Measurements from ENCODE around the gene TPM1.
"Not testable (repeated sequence)": the region's sequence is repeated elsewhere in the genome, so short reads cannot be mapped to it uniquely, and the experiment has no call there.

TPM1 gene

DNA sequence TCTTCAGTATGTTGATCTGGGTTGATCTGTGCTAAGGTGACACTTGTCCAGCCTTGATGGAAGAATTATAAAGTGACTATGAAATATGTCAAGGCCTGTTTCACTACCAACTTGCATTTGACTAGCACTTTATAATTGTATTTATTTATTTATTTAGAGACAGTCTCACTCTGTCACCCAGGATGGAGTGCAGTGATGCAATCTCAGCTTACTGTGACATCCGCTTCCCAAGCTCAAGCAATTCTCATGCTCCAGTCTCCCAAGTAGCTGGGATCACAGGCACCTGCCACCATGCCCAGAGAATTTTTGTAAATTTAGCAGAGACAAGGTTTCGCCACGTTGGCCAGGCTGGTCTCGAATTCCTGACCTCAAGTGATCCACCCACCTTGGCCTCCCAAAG, 53.6 kb downstream of the TPM1 start:
- Histone ChIP-seq H3K9ac (ENCODE audit: low read length) (no peak overlapping the region), H2AFZ (ENCODE audit: low read depth, low read length, severe bottlenecking) (no peak overlapping the region), H3K9me3 (ENCODE audit: insufficient read depth, low read length) (no peaks in the 10 kb centered on the region), H3F3A (ENCODE audit: insufficient read depth) (no peaks in the 10 kb centered on the region), H3K9me2 (replicated peaks; ENCODE audit: insufficient read depth, low read length) (no peaks in the 10 kb centered on the region), H3K79me2 (ENCODE audit: insufficient read depth, low read length) (no peaks in the 10 kb centered on the region), H3K27ac (ENCODE audit: low read depth, low read length) (no peak overlapping the region), H3K4me3 (ENCODE audit: insufficient read depth, low read length, poor library complexity, severe bottlenecking) (no peak overlapping the region), H3K4me2 (ENCODE audit: low read depth, low read length, poor library complexity, severe bottlenecking) (no peak overlapping the region), H4K20me1 (ENCODE audit: low read depth, low read length) (no peaks in the 10 kb centered on the region), H3K27me3 (ENCODE audit: low read length) (no peaks in the 10 kb centered on the region), H3K36me3 (ENCODE audit: low read length) (no peaks in the 10 kb centered on the region)
- no peak for TF ChIP-seq EZH2phosphoT487 (conservative IDR thresholded peaks at IDR 0.05; ENCODE audit: low read length)
- TF ChIP-seq, protein P1, sequence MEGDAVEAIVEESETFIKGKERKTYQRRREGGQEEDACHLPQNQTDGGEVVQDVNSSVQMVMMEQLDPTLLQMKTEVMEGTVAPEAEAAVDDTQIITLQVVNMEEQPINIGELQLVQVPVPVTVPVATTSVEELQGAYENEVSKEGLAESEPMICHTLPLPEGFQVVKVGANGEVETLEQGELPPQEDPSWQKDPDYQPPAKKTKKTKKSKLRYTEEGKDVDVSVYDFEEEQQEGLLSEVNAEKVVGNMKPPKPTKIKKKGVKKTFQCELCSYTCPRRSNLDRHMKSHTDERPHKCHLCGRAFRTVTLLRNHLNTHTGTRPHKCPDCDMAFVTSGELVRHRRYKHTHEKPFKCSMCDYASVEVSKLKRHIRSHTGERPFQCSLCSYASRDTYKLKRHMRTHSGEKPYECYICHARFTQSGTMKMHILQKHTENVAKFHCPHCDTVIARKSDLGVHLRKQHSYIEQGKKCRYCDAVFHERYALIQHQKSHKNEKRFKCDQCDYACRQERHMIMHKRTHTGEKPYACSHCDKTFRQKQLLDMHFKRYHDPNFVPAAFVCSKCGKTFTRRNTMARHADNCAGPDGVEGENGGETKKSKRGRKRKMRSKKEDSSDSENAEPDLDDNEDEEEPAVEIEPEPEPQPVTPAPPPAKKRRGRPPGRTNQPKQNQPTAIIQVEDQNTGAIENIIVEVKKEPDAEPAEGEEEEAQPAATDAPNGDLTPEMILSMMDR (IDR thresholded peaks at IDR 0.05; ENCODE audit: insufficient read depth, low read length, poor library complexity, severe bottlenecking): no peak

DNA sequence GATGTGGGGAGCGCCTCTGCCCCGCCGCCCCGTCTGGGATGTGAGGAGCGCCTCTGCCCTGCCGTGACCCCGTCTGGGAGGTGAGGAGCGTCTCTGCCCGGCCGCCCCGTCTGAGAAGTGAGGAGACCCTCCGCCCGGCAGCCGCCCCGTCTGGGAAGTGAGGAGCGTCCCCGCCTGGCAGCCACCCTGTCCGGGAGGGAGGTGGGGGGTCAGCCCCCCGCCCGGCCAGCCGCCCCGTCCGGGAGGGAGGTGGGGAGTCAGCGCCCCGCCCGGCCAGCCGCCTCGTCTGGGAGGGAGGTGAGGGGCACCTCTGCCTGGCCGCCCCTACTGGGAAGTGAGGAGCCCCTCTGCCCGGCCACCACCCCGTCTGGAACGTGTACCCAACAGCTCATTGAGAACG, 56.4 kb downstream of the TPM1 start:
- H3K27me3 ChIP-seq (ENCODE audit: low read length); H3F3A ChIP-seq (ENCODE audit: insufficient read depth); H3K36me3 ChIP-seq (ENCODE audit: low read length); H4K20me1 ChIP-seq (ENCODE audit: low read depth, low read length); H3K9me2 ChIP-seq (replicated peaks; ENCODE audit: insufficient read depth, low read length); H3K27ac ChIP-seq (ENCODE audit: low read depth, low read length); H3K79me2 ChIP-seq (ENCODE audit: insufficient read depth, low read length); H3K9ac ChIP-seq (ENCODE audit: low read length); H3K4me3 ChIP-seq (ENCODE audit: insufficient read depth, low read length, poor library complexity, severe bottlenecking); H2AFZ ChIP-seq (ENCODE audit: low read depth, low read length, severe bottlenecking); H3K4me2 ChIP-seq (ENCODE audit: low read depth, low read length, poor library complexity, severe bottlenecking); H3K9me3 ChIP-seq (ENCODE audit: insufficient read depth, low read length): not testable (repeated sequence)

DNA sequence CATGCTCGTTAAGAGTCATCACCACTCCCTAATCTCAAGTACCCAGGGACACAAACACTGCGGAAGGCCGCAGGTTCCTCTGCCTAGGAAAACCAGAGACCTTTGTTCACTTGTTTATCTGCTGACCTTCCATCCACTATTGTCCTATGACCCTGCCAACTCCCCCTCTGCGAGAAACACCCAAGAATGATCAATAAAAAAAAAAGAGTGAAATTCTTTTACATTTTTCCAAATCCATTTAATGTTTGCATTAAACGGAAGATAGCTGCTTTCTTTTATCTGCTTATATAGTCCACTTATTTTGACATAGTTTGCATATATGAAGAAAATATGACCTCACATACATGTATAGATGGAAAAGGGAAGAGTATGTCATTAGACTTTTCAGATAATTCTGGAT, 57.0 kb downstream of the TPM1 start:
- not testable (repeated sequence) for H3K4me3 ChIP-seq (ENCODE audit: insufficient read depth, low read length, poor library complexity, severe bottlenecking); H3K79me2 ChIP-seq (ENCODE audit: insufficient read depth, low read length); H3F3A ChIP-seq (ENCODE audit: insufficient read depth); H3K9ac ChIP-seq (ENCODE audit: low read length); H3K9me3 ChIP-seq (ENCODE audit: insufficient read depth, low read length); H3K4me2 ChIP-seq (ENCODE audit: low read depth, low read length, poor library complexity, severe bottlenecking); H3K36me3 ChIP-seq (ENCODE audit: low read length); H3K27ac ChIP-seq (ENCODE audit: low read depth, low read length); H3K27me3 ChIP-seq (ENCODE audit: low read length); H2AFZ ChIP-seq (ENCODE audit: low read depth, low read length, severe bottlenecking); H4K20me1 ChIP-seq (ENCODE audit: low read depth, low read length); H3K9me2 ChIP-seq (replicated peaks; ENCODE audit: insufficient read depth, low read length)

DNA sequence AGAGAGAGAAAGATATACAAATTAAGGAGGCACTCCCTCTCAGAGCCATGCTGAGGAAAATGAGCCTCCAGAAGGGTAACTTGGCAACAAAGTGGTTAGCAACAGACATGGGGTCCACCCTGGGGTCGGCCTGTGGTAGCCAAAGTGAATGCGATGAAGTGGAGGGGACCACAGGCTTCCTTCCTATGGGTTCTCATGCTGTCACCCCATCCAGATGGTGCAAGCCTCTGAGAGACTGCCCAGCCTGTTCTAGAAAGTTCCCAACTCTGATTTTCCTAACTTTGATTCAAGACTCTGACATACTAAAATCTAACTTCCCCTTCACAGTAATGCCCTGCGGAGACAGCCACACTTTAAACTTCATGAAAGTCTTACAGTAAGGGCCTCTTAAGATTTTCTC, 60.9 kb downstream of the TPM1 start:
- H3K9me3 ChIP-seq (ENCODE audit: insufficient read depth, low read length): no peaks in the 10 kb centered on the region
- H3K4me2 ChIP-seq (ENCODE audit: low read depth, low read length, poor library complexity, severe bottlenecking): no peak overlapping the region
- H4K20me1 ChIP-seq (ENCODE audit: low read depth, low read length): no peaks in the 10 kb centered on the region
- H2AFZ ChIP-seq (ENCODE audit: low read depth, low read length, severe bottlenecking): no peak overlapping the region
- no peaks in the 10 kb centered on the region for H3K36me3 ChIP-seq (ENCODE audit: low read length)
- H3K79me2 ChIP-seq (ENCODE audit: insufficient read depth, low read length): no peaks in the 10 kb centered on the region
- H3K9me2 ChIP-seq (replicated peaks; ENCODE audit: insufficient read depth, low read length): no peaks in the 10 kb centered on the region
- no peak overlapping the region for H3K9ac ChIP-seq (ENCODE audit: low read length)
- TF ChIP-seq EZH2phosphoT487 (conservative IDR thresholded peaks at IDR 0.05; ENCODE audit: low read length): no peak
- TF ChIP-seq, protein P1 (IDR thresholded peaks at IDR 0.05; ENCODE audit: insufficient read depth, low read length, poor library complexity, severe bottlenecking): no peak
- no peaks in the 10 kb centered on the region for H3F3A ChIP-seq (ENCODE audit: insufficient read depth)
- H3K27me3 ChIP-seq (ENCODE audit: low read length): no peaks in the 10 kb centered on the region
- no peak overlapping the region for H3K27ac ChIP-seq (ENCODE audit: low read depth, low read length)
- H3K4me3 ChIP-seq (ENCODE audit: insufficient read depth, low read length, poor library complexity, severe bottlenecking): no peak overlapping the region

Measured in SU-DHL-6 (cell line).